ENCODE data around the gene FBXW11. TPM values are rescaled to one million over a fixed set of nuclear protein-coding genes. Genes with fewer than 3 reads are reported as not detected.
A peak's percentile ranks its signal among the peaks of the same experiment; 100 is the strongest.

Gene FBXW11
- total RNA-seq, 2 donors from 2014 or later = 25.9 to 35.5 TPM

- TF ChIP-seq CTCF (IDR thresholded peaks at IDR 0.05) = no peak
- no peak overlapping the region for H3K4me3 ChIP-seq
- intact Hi-C loops (cut with DNase I) = no loop called here
- H3K27me3 ChIP-seq = no peaks in the 10 kb centered on the region
- H3K4me1 ChIP-seq = no peaks in the 10 kb centered on the region
- no peaks in the 10 kb centered on the region for H3K36me3 ChIP-seq
- H3K9ac ChIP-seq (ENCODE audit: low read depth in 2 of 2, low read length in 2 of 2) = no peak overlapping the region
- no peak overlapping the region for H3K27ac ChIP-seq
- no peak for DNase-seq
- H3K9me3 ChIP-seq = no peaks in the 10 kb centered on the region
Measured at GRCh38 chr5:171825051-171825450, 181.4 kb downstream of the FBXW11 start.

GRCh38 chr5:171823269-171823668 lies 183.2 kb downstream of the FBXW11 start:
- intact Hi-C loops (cut with DNase I) = no loop called here
- no peak for TF ChIP-seq CTCF (IDR thresholded peaks at IDR 0.05)
- Histone ChIP-seq H3K27me3 (no peaks in the 10 kb centered on the region), H3K4me3 (no peak overlapping the region), H3K36me3 (no peaks in the 10 kb centered on the region), H3K27ac (no peak overlapping the region), H3K9me3 (no peaks in the 10 kb centered on the region), H3K9ac (ENCODE audit: low read depth in 2 of 2, low read length in 2 of 2) (no peak overlapping the region), H3K4me1 (no peaks in the 10 kb centered on the region)
- peak; percentile 89 for DNase-seq

GRCh38 chr5:171821286-171821685 lies 185.2 kb downstream of the FBXW11 start:
- no peaks in the 10 kb centered on the region for H3K27me3 ChIP-seq
- no peaks in the 10 kb centered on the region for H3K9me3 ChIP-seq
- no peak overlapping the region for H3K27ac ChIP-seq
- no peak for TF ChIP-seq CTCF (IDR thresholded peaks at IDR 0.05)
- H3K9ac ChIP-seq (ENCODE audit: low read depth in 2 of 2, low read length in 2 of 2) = no peak overlapping the region
- no peaks in the 10 kb centered on the region for H3K36me3 ChIP-seq
- no peak for DNase-seq
- H3K4me3 ChIP-seq = no peak overlapping the region
- intact Hi-C loops (cut with DNase I) = no loop called here
- no peaks in the 10 kb centered on the region for H3K4me1 ChIP-seq

- Histone ChIP-seq H3K27ac (no peak overlapping the region), H3K4me3 (no peak overlapping the region), H3K9me3 (no peaks in the 10 kb centered on the region), H3K36me3 (no peaks in the 10 kb centered on the region), H3K4me1 (no peaks in the 10 kb centered on the region), H3K27me3 (no peaks in the 10 kb centered on the region), H3K9ac (ENCODE audit: low read depth in 2 of 2, low read length in 2 of 2) (no peak overlapping the region)
- intact Hi-C loops (cut with DNase I) = no loop called here
- DNase-seq = no peak
- no peak for TF ChIP-seq CTCF (IDR thresholded peaks at IDR 0.05)
Measured at GRCh38 chr5:171820561-171820960, 185.9 kb downstream of the FBXW11 start.

- H3K9me3 ChIP-seq = no peaks in the 10 kb centered on the region
- H3K9ac ChIP-seq (ENCODE audit: low read depth in 2 of 2, low read length in 2 of 2) = no peak overlapping the region
- no peak overlapping the region for H3K27ac ChIP-seq
- intact Hi-C loops (cut with DNase I) = no loop called here
- no peaks in the 10 kb centered on the region for H3K36me3 ChIP-seq
- no peak overlapping the region for H3K4me3 ChIP-seq
- TF ChIP-seq CTCF (IDR thresholded peaks at IDR 0.05) = no peak
- H3K27me3 ChIP-seq = no peaks in the 10 kb centered on the region
- DNase-seq = no peak
- no peaks in the 10 kb centered on the region for H3K4me1 ChIP-seq
Measured at GRCh38 chr5:171816666-171817065, 189.8 kb downstream of the FBXW11 start.

All from colonic mucosa (tissue), 4 donors.